GM12878 (cell line): ENCODE measurements around the gene DUSP7. TPM values are rescaled to one million over a fixed set of nuclear protein-coding genes. Genes with fewer than 3 reads are reported as not detected.

Experiments
- ATAC-seq: fragments of 200-7000 bp; cut with Tn5 transposase; 3 replicates; pipeline ENCODE4 v1.9.1; 2020; ENCODE audit warnings: mild to moderate bottlenecking, moderate library complexity
- BruUV-seq: library from RNA; stranded (reverse); fragments of 400-500 nt; replicated peaks from 2 replicates; lab custom pipeline; 2021; lab: Mats Ljungman, UMichigan
- CTCF ChIA-PET: fragments of 300-600 bp; sonication (Branson Sonifier 250); formaldehyde crosslinking; extraction: SDS; loops from one replicate; lab custom pipeline; 2021; ENCODE audit warnings: inconsistent platforms; lab: Yijun Ruan, JAX
- POLR2A ChIA-PET: fragments of 350-600 bp; formaldehyde crosslinking; extraction: SDS; loops from one replicate; lab custom pipeline; 2021; ENCODE audit warnings: inconsistent platforms; lab: Charles Lee
- RAD21 ChIA-PET: fragments of 300-600 bp; sonication (Branson Sonifier 250); formaldehyde crosslinking; loops from one replicate; lab custom pipeline; 2023; ENCODE audit warnings: antibody characterized with exemption; ENCODE audit not compliant: unreplicated experiment; lab: Charles Lee
- SMC1A ChIA-PET: fragments of 300-600 bp; sonication (Branson Sonifier 250); formaldehyde crosslinking; loops from one replicate; lab custom pipeline; 2023; ENCODE audit not compliant: unreplicated experiment, uncharacterized antibody; lab: Charles Lee
- DNase-seq: peaks from one replicate; pipeline ENCODE4 v3.0.0-alpha.2; 2011; ENCODE audit warnings: low read depth, low spot score
- FAIRE-seq: peaks from 3 replicates; lab custom pipeline; 2011; peaks lifted over from hg19 to GRCh38; lab: Jason Lieb, UNC
- H2AFZ ChIP-seq: 2 replicates; pipeline ENCODE4 v1.6.0; 2011; ENCODE audit warnings: low read depth, low read length, control low read depth; ENCODE audit not compliant: control insufficient read depth
- H3K27ac ChIP-seq: 2 replicates; pipeline ENCODE4 v1.5.1; 2011; ENCODE audit warnings: control low read depth; ENCODE audit not compliant: control insufficient read depth, insufficient read depth
- H3K27me3 ChIP-seq, 2 experiments: replicated peaks in 1 of 2; 2 replicates each; pipeline versions ENCODE4 v1.6.0 to v1.6.1; 2011; ENCODE audit warnings: low read length in 1 of 2; ENCODE audit not compliant: control insufficient read depth in 2 of 2, insufficient read depth in 2 of 2
- H3K36me3 ChIP-seq, 2 experiments: 2 replicates each; pipeline ENCODE4 v1.5.1; 2011; ENCODE audit warnings: low read length in 1 of 2; ENCODE audit not compliant: control insufficient read depth in 2 of 2, insufficient read depth in 2 of 2
- H3K4me1 ChIP-seq: 2 replicates; pipeline ENCODE4 v1.6.1; 2011; ENCODE audit warnings: mild to moderate bottlenecking, low read length, moderate library complexity, mixed read lengths; ENCODE audit not compliant: control insufficient read depth, insufficient read depth
- H3K4me2 ChIP-seq: 2 replicates; pipeline ENCODE4 v1.6.0; 2011; ENCODE audit warnings: control low read depth; ENCODE audit not compliant: control insufficient read depth, insufficient read depth
- H3K4me3 ChIP-seq: fragments of 200-600 bp; sonication (generic); 2 replicates; pipeline ENCODE4 v1.5.1; 2016
- H3K79me2 ChIP-seq: 2 replicates; pipeline ENCODE4 v1.6.0; 2011; ENCODE audit warnings: low read length; ENCODE audit not compliant: control insufficient read depth, insufficient read depth
- H3K9ac ChIP-seq: 2 replicates; pipeline ENCODE4 v1.8.0; 2011; ENCODE audit warnings: low read length, control low read depth, mixed read lengths; ENCODE audit not compliant: control insufficient read depth, insufficient read depth
- H3K9me3 ChIP-seq: replicated peaks from 3 replicates; pipeline ENCODE4 v1.5.1; 2011; ENCODE audit warnings: mild to moderate bottlenecking, low read length; ENCODE audit not compliant: control insufficient read depth, insufficient read depth
- H4K20me1 ChIP-seq: 2 replicates; pipeline ENCODE4 v1.6.0; 2011; ENCODE audit not compliant: control insufficient read depth, insufficient read depth
- GATAD2B ChIP-seq: fragments of 450-650 bp; conservative IDR thresholded peaks from 2 replicates; pipeline ENCODE4 v1.6.1; 2017; ENCODE audit warnings: low read depth, mild to moderate bottlenecking, moderate library complexity
- JUND ChIP-seq: IDR thresholded peaks from 2 replicates; pipeline ENCODE4 v1.6.1; 2012; ENCODE audit warnings: low read depth, mild to moderate bottlenecking, low read length, improper control_type of control experiment, moderate library complexity
- KAT2A ChIP-seq: conservative IDR thresholded peaks from 2 replicates; pipeline ENCODE4 v1.6.1; 2011; ENCODE audit warnings: low read depth, low read length; ENCODE audit not compliant: control insufficient read depth
- KDM1A ChIP-seq: fragments of 200-600 bp; sonication (generic); IDR thresholded peaks from 2 replicates; pipeline ENCODE4 v1.6.1; 2016; ENCODE audit warnings: borderline replicate concordance
- LARP7 ChIP-seq: fragments of 450-650 bp; IDR thresholded peaks from 2 replicates; pipeline ENCODE4 v1.6.1; 2017; ENCODE audit warnings: mild to moderate bottlenecking
- PAX8 ChIP-seq: fragments of 450-650 bp; IDR thresholded peaks from 2 replicates; pipeline ENCODE4 v1.6.1; 2017; ENCODE audit warnings: mild to moderate bottlenecking, moderate library complexity
- POLR2A ChIP-seq: IDR thresholded peaks from 2 replicates; pipeline ENCODE4 v1.6.1; 2011; ENCODE audit warnings: low read depth, mild to moderate bottlenecking, low read length
- POLR2AphosphoS5 ChIP-seq: IDR thresholded peaks from 2 replicates; pipeline ENCODE4 v1.6.1; 2011; ENCODE audit warnings: mild to moderate bottlenecking, low read length, inconsistent platforms
- RAD51 ChIP-seq: fragments of 450-650 bp; IDR thresholded peaks from 2 replicates; pipeline ENCODE4 v1.6.1; 2016; ENCODE audit warnings: moderate library complexity, mild to moderate bottlenecking, inconsistent platforms
- RB1 ChIP-seq: fragments of 450-650 bp; formaldehyde crosslinking; IDR thresholded peaks from 2 replicates; pipeline ENCODE4 v1.6.1; 2017; ENCODE audit warnings: mild to moderate bottlenecking, borderline replicate concordance
- SMARCA5 ChIP-seq: fragments of 450-650 bp; IDR thresholded peaks from 2 replicates; pipeline ENCODE4 v1.6.1; 2017; ENCODE audit warnings: mild to moderate bottlenecking
- SP1 ChIP-seq: IDR thresholded peaks from one replicate; pipeline ENCODE4 v1.6.1; 2011; ENCODE audit warnings: low read depth, low read length
- WGBS: methylation state at CpG from one replicate; pipeline ENCODE4 v1.1.6; 2016; ENCODE audit warnings: low lambda C conversion rate; ENCODE audit not compliant: insufficient replicate concordance, insufficient coverage; ENCODE audit errors: missing lambda C conversion rate; 5-methylcytosine and 5-hydroxymethylcytosine counted together
- in situ Hi-C: fragments of 300-500 bp; cut with MboI; formaldehyde crosslinking; loops from 9 replicates; pipeline ENCODE4 v1.14.3; 2018; ENCODE audit warnings: mixed read lengths
- intact Hi-C: fragments of 100-400 bp; cut with micrococcal nuclease; formaldehyde crosslinking; loops from one replicate; pipeline ENCODE4 v1.14.2; 2022; ENCODE audit not compliant: unreplicated experiment
- polyA plus RNA-seq, 11 experiments: library from polyadenylated mRNA; depleted of rRNA in 4 of 11; unstranded in 6 of 11; stranded (reverse) in 5 of 11; fragments of >200 nt; fragmentation: Nextera tagmentation in 4 of 11; fragmentation: Illumina TruSeq in 1 of 11; extraction: Ambion mirVana in 4 of 11; extraction: Trizol in 1 of 11; gene quantifications; 1 replicate in 1 of 11; 2 replicates in 10 of 11; pipeline versions ENCODE4 v1.2.1 to v1.2.3, GENCODE V29; 2011 to 2016; ENCODE audit warnings: inconsistent platforms in 2 of 11, missing spikeins in 2 of 11, low read depth in 1 of 11
- total RNA-seq, 4 experiments: library from RNA; depleted of rRNA in 3 of 4; stranded (reverse); fragments of >200 nt in 3 of 4; fragmentation: Illumina TruSeq in 1 of 4; extraction: Trizol in 1 of 4; gene quantifications; 2 replicates each; pipeline versions ENCODE4 v1.2.1 to v1.2.3, GENCODE V29; 2013 to 2021
- TF ChIP-seq, protein P1 (sequence below): fragments of 450-650 bp; IDR thresholded peaks from 2 replicates; pipeline ENCODE4 v1.6.1; 2017; ENCODE audit warnings: borderline replicate concordance
- TF ChIP-seq, protein P2 (sequence below): IDR thresholded peaks from 2 replicates; pipeline ENCODE4 v1.6.1; 2012; ENCODE audit warnings: low read depth, low read length, improper control_type of control experiment
- TF ChIP-seq, protein P3 (sequence below): IDR thresholded peaks from 2 replicates; pipeline ENCODE4 v1.6.1; 2012; ENCODE audit warnings: low read length, inconsistent platforms
- TF ChIP-seq, protein P4 (sequence below): fragments of 450-650 bp; formaldehyde crosslinking; IDR thresholded peaks from 2 replicates; pipeline ENCODE4 v1.4.0; 2020; ENCODE audit warnings: mild to moderate bottlenecking, moderate library complexity
- TF ChIP-seq, protein P5 (sequence below): fragments of 450-650 bp; IDR thresholded peaks from 2 replicates; pipeline ENCODE4 v1.6.1; 2017; ENCODE audit warnings: low read depth, mild to moderate bottlenecking, moderate library complexity

Gene DUSP7
- total and polyA plus RNA-seq, 10 of the 15 experiments (the other 5 are each of a cell fraction or from before 2014, with no cell fraction given), result 0.73 to 17.0 (median 7.9) TPM

DNA sequence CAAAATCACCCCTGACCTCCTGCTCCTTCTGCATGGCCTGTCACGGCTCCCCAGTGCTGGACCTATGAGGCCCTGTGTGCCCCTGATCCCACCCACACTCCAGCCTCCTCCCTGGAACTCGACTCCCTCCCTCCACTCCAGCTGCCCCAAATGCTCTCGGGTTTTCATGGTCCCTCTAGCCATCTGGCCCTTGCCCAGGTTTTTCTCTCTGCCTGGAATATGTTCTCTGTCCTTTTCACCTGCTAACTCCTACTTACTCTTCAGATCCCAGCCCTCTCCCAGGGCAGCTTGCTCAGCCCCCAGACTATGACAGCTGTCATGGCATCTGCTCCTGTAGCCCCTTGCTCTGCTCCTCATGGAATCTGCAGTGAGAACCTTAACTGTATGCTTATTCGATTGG, 30.3 kb downstream of the DUSP7 start:
- ChIA-PET RAD21 (interaction anchor here (1.6 to 2.4 kb wide), 3 partner anchors 10 to 27 kb away, joined by 7 to 17 read pairs (median 8); no protein-coding TSS in a partner anchor), CTCF (interaction anchor here (1.4 to 1.7 kb wide), 3 partner anchors 13 to 22 kb away, joined by 3 to 9 read pairs (median 4); no protein-coding TSS in a partner anchor)
- FAIRE-seq, result no peak
- TF ChIP-seq SP1, result no peak
- no peak for TF ChIP-seq PAX8
- TF ChIP-seq, protein P1, sequence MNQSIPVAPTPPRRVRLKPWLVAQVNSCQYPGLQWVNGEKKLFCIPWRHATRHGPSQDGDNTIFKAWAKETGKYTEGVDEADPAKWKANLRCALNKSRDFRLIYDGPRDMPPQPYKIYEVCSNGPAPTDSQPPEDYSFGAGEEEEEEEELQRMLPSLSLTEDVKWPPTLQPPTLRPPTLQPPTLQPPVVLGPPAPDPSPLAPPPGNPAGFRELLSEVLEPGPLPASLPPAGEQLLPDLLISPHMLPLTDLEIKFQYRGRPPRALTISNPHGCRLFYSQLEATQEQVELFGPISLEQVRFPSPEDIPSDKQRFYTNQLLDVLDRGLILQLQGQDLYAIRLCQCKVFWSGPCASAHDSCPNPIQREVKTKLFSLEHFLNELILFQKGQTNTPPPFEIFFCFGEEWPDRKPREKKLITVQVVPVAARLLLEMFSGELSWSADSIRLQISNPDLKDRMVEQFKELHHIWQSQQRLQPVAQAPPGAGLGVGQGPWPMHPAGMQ, result no peak
- TF ChIP-seq, protein P2, sequence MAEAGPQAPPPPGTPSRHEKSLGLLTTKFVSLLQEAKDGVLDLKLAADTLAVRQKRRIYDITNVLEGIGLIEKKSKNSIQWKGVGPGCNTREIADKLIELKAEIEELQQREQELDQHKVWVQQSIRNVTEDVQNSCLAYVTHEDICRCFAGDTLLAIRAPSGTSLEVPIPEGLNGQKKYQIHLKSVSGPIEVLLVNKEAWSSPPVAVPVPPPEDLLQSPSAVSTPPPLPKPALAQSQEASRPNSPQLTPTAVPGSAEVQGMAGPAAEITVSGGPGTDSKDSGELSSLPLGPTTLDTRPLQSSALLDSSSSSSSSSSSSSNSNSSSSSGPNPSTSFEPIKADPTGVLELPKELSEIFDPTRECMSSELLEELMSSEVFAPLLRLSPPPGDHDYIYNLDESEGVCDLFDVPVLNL, result no peak
- TF ChIP-seq LARP7, result no peak
- TF ChIP-seq, protein P3, sequence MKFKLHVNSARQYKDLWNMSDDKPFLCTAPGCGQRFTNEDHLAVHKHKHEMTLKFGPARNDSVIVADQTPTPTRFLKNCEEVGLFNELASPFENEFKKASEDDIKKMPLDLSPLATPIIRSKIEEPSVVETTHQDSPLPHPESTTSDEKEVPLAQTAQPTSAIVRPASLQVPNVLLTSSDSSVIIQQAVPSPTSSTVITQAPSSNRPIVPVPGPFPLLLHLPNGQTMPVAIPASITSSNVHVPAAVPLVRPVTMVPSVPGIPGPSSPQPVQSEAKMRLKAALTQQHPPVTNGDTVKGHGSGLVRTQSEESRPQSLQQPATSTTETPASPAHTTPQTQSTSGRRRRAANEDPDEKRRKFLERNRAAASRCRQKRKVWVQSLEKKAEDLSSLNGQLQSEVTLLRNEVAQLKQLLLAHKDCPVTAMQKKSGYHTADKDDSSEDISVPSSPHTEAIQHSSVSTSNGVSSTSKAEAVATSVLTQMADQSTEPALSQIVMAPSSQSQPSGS, result no peak
- TF ChIP-seq JUND, result no peak
- TF ChIP-seq KAT2A, result no peak
- TF ChIP-seq RAD51, result no peak
- TF ChIP-seq KDM1A, result no peak
- no peak for TF ChIP-seq POLR2AphosphoS5
- TF ChIP-seq, protein P4, sequence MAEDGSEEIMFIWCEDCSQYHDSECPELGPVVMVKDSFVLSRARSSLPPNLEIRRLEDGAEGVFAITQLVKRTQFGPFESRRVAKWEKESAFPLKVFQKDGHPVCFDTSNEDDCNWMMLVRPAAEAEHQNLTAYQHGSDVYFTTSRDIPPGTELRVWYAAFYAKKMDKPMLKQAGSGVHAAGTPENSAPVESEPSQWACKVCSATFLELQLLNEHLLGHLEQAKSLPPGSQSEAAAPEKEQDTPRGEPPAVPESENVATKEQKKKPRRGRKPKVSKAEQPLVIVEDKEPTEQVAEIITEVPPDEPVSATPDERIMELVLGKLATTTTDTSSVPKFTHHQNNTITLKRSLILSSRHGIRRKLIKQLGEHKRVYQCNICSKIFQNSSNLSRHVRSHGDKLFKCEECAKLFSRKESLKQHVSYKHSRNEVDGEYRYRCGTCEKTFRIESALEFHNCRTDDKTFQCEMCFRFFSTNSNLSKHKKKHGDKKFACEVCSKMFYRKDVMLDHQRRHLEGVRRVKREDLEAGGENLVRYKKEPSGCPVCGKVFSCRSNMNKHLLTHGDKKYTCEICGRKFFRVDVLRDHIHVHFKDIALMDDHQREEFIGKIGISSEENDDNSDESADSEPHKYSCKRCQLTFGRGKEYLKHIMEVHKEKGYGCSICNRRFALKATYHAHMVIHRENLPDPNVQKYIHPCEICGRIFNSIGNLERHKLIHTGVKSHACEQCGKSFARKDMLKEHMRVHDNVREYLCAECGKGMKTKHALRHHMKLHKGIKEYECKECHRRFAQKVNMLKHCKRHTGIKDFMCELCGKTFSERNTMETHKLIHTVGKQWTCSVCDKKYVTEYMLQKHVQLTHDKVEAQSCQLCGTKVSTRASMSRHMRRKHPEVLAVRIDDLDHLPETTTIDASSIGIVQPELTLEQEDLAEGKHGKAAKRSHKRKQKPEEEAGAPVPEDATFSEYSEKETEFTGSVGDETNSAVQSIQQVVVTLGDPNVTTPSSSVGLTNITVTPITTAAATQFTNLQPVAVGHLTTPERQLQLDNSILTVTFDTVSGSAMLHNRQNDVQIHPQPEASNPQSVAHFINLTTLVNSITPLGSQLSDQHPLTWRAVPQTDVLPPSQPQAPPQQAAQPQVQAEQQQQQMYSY (CRISPR knock-in tag), result no peak
- no peak for TF ChIP-seq RB1
- no peak for TF ChIP-seq POLR2A
- TF ChIP-seq SMARCA5, result no peak
- TF ChIP-seq GATAD2B, result no peak
- TF ChIP-seq, protein P5, sequence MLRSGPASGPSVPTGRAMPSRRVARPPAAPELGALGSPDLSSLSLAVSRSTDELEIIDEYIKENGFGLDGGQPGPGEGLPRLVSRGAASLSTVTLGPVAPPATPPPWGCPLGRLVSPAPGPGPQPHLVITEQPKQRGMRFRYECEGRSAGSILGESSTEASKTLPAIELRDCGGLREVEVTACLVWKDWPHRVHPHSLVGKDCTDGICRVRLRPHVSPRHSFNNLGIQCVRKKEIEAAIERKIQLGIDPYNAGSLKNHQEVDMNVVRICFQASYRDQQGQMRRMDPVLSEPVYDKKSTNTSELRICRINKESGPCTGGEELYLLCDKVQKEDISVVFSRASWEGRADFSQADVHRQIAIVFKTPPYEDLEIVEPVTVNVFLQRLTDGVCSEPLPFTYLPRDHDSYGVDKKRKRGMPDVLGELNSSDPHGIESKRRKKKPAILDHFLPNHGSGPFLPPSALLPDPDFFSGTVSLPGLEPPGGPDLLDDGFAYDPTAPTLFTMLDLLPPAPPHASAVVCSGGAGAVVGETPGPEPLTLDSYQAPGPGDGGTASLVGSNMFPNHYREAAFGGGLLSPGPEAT, result no peak

More for the DNA sequence above, 30.3 kb downstream of the DUSP7 start:
- no peak overlapping the region for H3K27ac ChIP-seq
- H3K4me3 ChIP-seq, result no peak overlapping the region
- POLR2A ChIA-PET, result interaction anchor here (1.7 to 2.3 kb wide), 2 partner anchors 11 to 27 kb away, joined by 11 to 12 read pairs; no protein-coding TSS in a partner anchor
- DNase-seq (no peak), ATAC-seq (no peak)
- peaks cover 18% of the 10 kb centered on the region for H3K4me1 ChIP-seq
- no TSS peak for BruUV-seq
- in situ Hi-C loops, result no loop called here
- H3K4me2 ChIP-seq, result no peak overlapping the region
- no peaks in the 10 kb centered on the region for H3K27me3 ChIP-seq
- H4K20me1 ChIP-seq, result no peaks in the 10 kb centered on the region
- no peak overlapping the region for H2AFZ ChIP-seq
- 27% methylated on average over 4 of the region's 4 CpGs for WGBS
- H3K9me3 ChIP-seq, result no peaks in the 10 kb centered on the region
- H3K9ac ChIP-seq, result no peak overlapping the region
- intact Hi-C loops, result no loop called here
- SMC1A ChIA-PET, result interaction anchor here (1.6 kb wide), 1 partner anchor 27 kb away, joined by 11 read pairs; no protein-coding TSS in a partner anchor
- no peaks in the 10 kb centered on the region for H3K36me3 ChIP-seq
- no peaks in the 10 kb centered on the region for H3K79me2 ChIP-seq
